Endothelial cell (in vitro differentiated cells): ENCODE measurements around the gene LITAFD. TPM values are rescaled to one million over a fixed set of nuclear protein-coding genes. Genes with fewer than 3 reads are reported as not detected.

Source experiments
- DNase-seq: peaks from one replicate; pipeline ENCODE4 v3.0.0; 2021; ENCODE audit warnings: low spot score
- H3K27ac Mint-ChIP-seq: one replicate; pipeline ENCODE4 v1.8.0; 2021; ENCODE audit warnings: mixed read lengths, inconsistent platforms; ENCODE audit not compliant: unreplicated experiment
- H3K27me3 Mint-ChIP-seq: one replicate; pipeline ENCODE4 v1.8.0; 2021; ENCODE audit warnings: mild to moderate bottlenecking, moderate library complexity, mixed read lengths, inconsistent platforms; ENCODE audit not compliant: unreplicated experiment
- H3K36me3 Mint-ChIP-seq: one replicate; pipeline ENCODE4 v1.8.0; 2021; ENCODE audit warnings: mild to moderate bottlenecking, low read depth, mixed read lengths, inconsistent platforms; ENCODE audit not compliant: unreplicated experiment
- H3K4me1 Mint-ChIP-seq: one replicate; pipeline ENCODE4 v1.8.0; 2021; ENCODE audit warnings: mild to moderate bottlenecking, mixed read lengths, inconsistent platforms; ENCODE audit not compliant: unreplicated experiment
- H3K4me3 Mint-ChIP-seq: one replicate; pipeline ENCODE4 v1.8.0; 2021; ENCODE audit warnings: mild to moderate bottlenecking, mixed read lengths, inconsistent platforms; ENCODE audit not compliant: unreplicated experiment
- H3K9me3 Mint-ChIP-seq: one replicate; pipeline ENCODE4 v1.8.0; 2021; ENCODE audit warnings: mixed read lengths, inconsistent platforms; ENCODE audit not compliant: unreplicated experiment
- total RNA-seq: library from RNA; stranded (reverse); fragmentation: NEBNext Ultra II Directional; extraction: Animal tissue kit (Norgen Biotek cat#: 25700); gene quantifications from one replicate; pipeline ENCODE4 v1.2.1, GENCODE V29; 2021; ENCODE audit not compliant: unreplicated experiment
- TF ChIP-seq, protein P1 (sequence below): fragments of 200-600 bp; sonication (generic); IDR thresholded peaks from one replicate; pipeline ENCODE4 v1.5.0; 2021; ENCODE audit warnings: antibody characterized with exemption; ENCODE audit not compliant: unreplicated experiment

The LITAFD gene
- total RNA-seq, 1 donor from 2014 or later, result not detected

DNA sequence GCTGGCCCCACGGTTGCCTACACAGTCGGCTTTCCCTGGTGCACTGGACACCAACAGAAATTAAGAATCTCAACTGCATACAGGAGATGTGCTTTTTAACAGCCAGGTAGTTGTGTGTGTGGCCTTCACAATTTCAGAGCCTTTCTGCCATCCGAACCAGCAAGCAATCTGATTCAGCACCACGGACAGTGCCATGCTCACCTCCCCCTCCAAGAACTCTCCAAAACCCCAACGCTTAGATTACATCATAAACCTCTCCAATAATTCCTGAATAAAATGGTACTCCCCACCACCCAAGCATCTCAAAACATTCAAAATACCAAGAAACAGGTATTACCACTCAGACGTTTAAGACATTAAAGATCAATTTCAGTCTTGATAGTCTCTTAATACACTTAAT is 49.7 kb downstream of the LITAFD start:
- Mint-ChIP-seq H3K9me3 (no peaks in the 10 kb centered on the region), H3K4me1 (peaks cover 12% of the 10 kb centered on the region), H3K36me3 (peaks cover 18% of the 10 kb centered on the region), H3K27me3 (peaks cover 2% of the 10 kb centered on the region), H3K4me3 (no peak overlapping the region), H3K27ac (no peak overlapping the region)
- TF ChIP-seq, protein P1, sequence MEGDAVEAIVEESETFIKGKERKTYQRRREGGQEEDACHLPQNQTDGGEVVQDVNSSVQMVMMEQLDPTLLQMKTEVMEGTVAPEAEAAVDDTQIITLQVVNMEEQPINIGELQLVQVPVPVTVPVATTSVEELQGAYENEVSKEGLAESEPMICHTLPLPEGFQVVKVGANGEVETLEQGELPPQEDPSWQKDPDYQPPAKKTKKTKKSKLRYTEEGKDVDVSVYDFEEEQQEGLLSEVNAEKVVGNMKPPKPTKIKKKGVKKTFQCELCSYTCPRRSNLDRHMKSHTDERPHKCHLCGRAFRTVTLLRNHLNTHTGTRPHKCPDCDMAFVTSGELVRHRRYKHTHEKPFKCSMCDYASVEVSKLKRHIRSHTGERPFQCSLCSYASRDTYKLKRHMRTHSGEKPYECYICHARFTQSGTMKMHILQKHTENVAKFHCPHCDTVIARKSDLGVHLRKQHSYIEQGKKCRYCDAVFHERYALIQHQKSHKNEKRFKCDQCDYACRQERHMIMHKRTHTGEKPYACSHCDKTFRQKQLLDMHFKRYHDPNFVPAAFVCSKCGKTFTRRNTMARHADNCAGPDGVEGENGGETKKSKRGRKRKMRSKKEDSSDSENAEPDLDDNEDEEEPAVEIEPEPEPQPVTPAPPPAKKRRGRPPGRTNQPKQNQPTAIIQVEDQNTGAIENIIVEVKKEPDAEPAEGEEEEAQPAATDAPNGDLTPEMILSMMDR, result no peak
- peak; percentile 65 for DNase-seq

DNA sequence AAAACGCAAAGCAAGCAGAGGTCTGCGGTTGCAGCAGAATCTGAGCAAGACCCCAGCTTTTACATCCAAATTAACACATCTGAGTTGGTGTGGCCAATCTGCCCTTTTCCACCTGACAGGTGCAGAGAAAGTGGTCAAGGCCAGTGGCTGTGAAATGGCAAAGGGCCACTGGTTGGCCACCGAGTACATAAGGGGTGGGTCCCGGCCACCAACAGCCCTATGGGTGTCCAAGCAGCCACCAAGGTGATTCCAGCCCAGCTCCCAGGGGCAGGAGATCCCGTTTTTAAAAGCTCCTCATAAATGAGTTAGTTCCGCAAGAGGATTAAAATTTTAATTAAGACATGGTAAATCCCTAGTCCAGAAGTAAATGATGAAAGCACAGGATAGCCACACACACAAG is 52.5 kb downstream of the LITAFD start:
- Mint-ChIP-seq H3K27ac (no peak overlapping the region), H3K9me3 (no peaks in the 10 kb centered on the region), H3K27me3 (no peaks in the 10 kb centered on the region), H3K36me3 (peaks cover 1% of the 10 kb centered on the region), H3K4me3 (no peak overlapping the region), H3K4me1 (peaks cover 12% of the 10 kb centered on the region)
- DNase-seq, result no peak
- TF ChIP-seq, protein P1, result no peak

Other genes with a start within 250 kb of the LITAFD start
- gene ABAT, start 207.7 kb upstream of the LITAFD start, total RNA-seq, result 1.6 TPM
- 8.1 TPM for gene TMEM186, start 84.7 kb upstream of the LITAFD start, total RNA-seq
- 19.3 TPM for gene PMM2, start 84.5 kb upstream of the LITAFD start, total RNA-seq
- 127 TPM for gene CARHSP1, start 13.3 kb upstream of the LITAFD start, total RNA-seq
- 122 TPM for gene USP7, start 81.6 kb downstream of the LITAFD start, total RNA-seq
- 86.0 TPM for gene HAPSTR1, start 209.3 kb downstream of the LITAFD start, total RNA-seq